ENCODE data around the gene PAPPA.

PAPPA gene

GRCh38 chr9:116279230-116279629 is 125.6 kb downstream of the PAPPA start:
- POLR2A ChIA-PET = no interaction called here
- DNase-seq (ENCODE audit: extremely low spot score) = no peak
- CTCF ChIA-PET = interaction anchor here (0.8 to 1.0 kb wide), 2 partner anchors 11 to 13 kb away, joined by 3 read pairs; no protein-coding TSS in a partner anchor
- no peak for TF ChIP-seq CTCF (IDR thresholded peaks at IDR 0.05; ENCODE audit: control extremely low read depth, extremely low read depth, low read depth, missing control alignments)

- CTCF ChIA-PET = interaction anchor here (1.3 kb wide), 1 partner anchor 14 kb away, joined by 3 read pairs; no protein-coding TSS in a partner anchor
- POLR2A ChIA-PET = no interaction called here
- TF ChIP-seq CTCF (IDR thresholded peaks at IDR 0.05; ENCODE audit: control extremely low read depth, extremely low read depth, low read depth, missing control alignments) = no peak
- no peak for DNase-seq (ENCODE audit: extremely low spot score)
Observed at GRCh38 chr9:116280529-116280928, 126.9 kb downstream of the PAPPA start.

- no peak for DNase-seq (ENCODE audit: extremely low spot score)
- TF ChIP-seq CTCF (IDR thresholded peaks at IDR 0.05; ENCODE audit: control extremely low read depth, extremely low read depth, low read depth, missing control alignments) = no peak
- ChIA-PET CTCF (no interaction called here), POLR2A (no interaction called here)
Observed at GRCh38 chr9:116282597-116282996, 129.0 kb downstream of the PAPPA start.

DNA sequence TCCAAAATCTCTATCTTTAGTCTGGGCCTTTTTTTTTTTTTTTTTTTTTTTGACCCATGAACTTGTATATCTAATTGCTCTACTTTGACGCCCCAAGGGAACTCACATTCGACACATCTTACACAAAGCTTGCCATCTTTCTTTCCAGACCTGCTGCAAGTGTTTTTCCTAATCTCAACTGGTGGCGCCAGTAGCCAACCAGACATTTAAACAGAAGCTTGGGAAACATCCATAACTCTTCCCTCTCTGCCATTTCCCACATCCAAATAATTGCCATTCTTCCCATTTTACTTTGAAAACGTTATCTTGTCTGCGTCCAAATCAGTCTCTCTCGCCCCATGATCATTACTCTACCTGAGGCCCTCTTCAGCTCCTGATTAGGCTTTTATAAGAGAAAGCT is 130.9 kb downstream of the PAPPA start:
- ChIA-PET POLR2A (no interaction called here), CTCF (interaction anchor here (1.6 kb wide), 1 partner anchor 10 kb away, joined by 4 read pairs; no protein-coding TSS in a partner anchor)
- DNase-seq (ENCODE audit: extremely low spot score) = no peak
- TF ChIP-seq CTCF (IDR thresholded peaks at IDR 0.05; ENCODE audit: control extremely low read depth, extremely low read depth, low read depth, missing control alignments) = no peak

DNA sequence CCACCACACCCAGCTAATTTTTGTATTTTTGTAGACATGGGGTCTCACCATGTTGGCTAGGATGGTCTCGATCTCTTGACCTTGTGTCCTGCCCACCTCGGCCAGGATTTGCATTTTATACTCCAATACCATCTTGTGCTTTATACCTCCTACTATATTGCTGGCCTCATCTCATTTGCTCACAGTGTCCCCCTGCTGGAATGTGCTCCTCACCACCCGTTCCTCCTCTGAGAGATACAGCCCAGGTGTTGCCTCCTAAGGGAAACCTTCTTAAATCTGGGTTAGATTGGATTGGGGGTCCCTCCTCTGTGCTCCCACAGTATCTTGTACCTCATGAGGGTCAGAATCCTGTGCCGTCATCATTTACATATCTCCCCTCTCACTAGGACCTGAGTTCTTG is 131.7 kb downstream of the PAPPA start:
- ChIA-PET POLR2A (no interaction called here), CTCF (interaction anchor here (1.6 to 2.7 kb wide), 2 partner anchors 9 to 14 kb away, joined by 4 to 8 read pairs; no protein-coding TSS in a partner anchor)
- DNase-seq (ENCODE audit: extremely low spot score) = no peak
- no peak for TF ChIP-seq CTCF (IDR thresholded peaks at IDR 0.05; ENCODE audit: control extremely low read depth, extremely low read depth, low read depth, missing control alignments)

- CTCF ChIA-PET = interaction anchor here (0.9 to 2.7 kb wide), 2 partner anchors 12 to 13 kb away, joined by 3 to 8 read pairs; no protein-coding TSS in a partner anchor
- POLR2A ChIA-PET = no interaction called here
- no peak for DNase-seq (ENCODE audit: extremely low spot score)
- no peak for TF ChIP-seq CTCF (IDR thresholded peaks at IDR 0.05; ENCODE audit: control extremely low read depth, extremely low read depth, low read depth, missing control alignments)
Observed at GRCh38 chr9:116286297-116286696, 132.7 kb downstream of the PAPPA start.

All from GM10248 (cell line).